ENCODE results near the gene DPCD. TPM values are rescaled to one million over a fixed set of nuclear protein-coding genes. Genes with fewer than 3 reads are reported as not detected.
A peak's percentile ranks its signal among the peaks of the same experiment; 100 is the strongest.

DPCD gene
- total RNA-seq, 1 donor from 2014 or later: 18.3 TPM

- Mint-ChIP-seq H3K36me3 (ENCODE audit: low read depth) (peaks cover 2% of the 10 kb centered on the region), H3K27me3 (ENCODE audit: low read depth) (no peaks in the 10 kb centered on the region), H3K4me1 (ENCODE audit: low read depth) (no peaks in the 10 kb centered on the region), H3K27ac (ENCODE audit: unreplicated experiment) (no peak overlapping the region), H3K9me3 (ENCODE audit: low read depth) (peaks cover 3% of the 10 kb centered on the region), H3K4me3 (ENCODE audit: unreplicated experiment) (no peak overlapping the region)
- DNase-seq (ENCODE audit: low spot score): no peak
- TF ChIP-seq CTCF (IDR thresholded peaks at IDR 0.05): no peak
Observed at GRCh38 chr10:101577121-101577871, 10.8 kb upstream of the DPCD start.

GRCh38 chr10:101578192-101578591, 9.9 kb upstream of the DPCD start:
- TF ChIP-seq CTCF (IDR thresholded peaks at IDR 0.05): no peak
- H3K27ac Mint-ChIP-seq (ENCODE audit: unreplicated experiment): no peak overlapping the region
- no peaks in the 10 kb centered on the region for H3K9me3 Mint-ChIP-seq (ENCODE audit: low read depth)
- no peaks in the 10 kb centered on the region for H3K27me3 Mint-ChIP-seq (ENCODE audit: low read depth)
- peaks cover 2% of the 10 kb centered on the region for H3K36me3 Mint-ChIP-seq (ENCODE audit: low read depth)
- DNase-seq (ENCODE audit: low spot score): no peak
- H3K4me1 Mint-ChIP-seq (ENCODE audit: low read depth): no peaks in the 10 kb centered on the region
- H3K4me3 Mint-ChIP-seq (ENCODE audit: unreplicated experiment): no peak overlapping the region

GRCh38 chr10:101578803-101579515, 9.2 kb upstream of the DPCD start:
- no peak for TF ChIP-seq CTCF (IDR thresholded peaks at IDR 0.05)
- Mint-ChIP-seq H3K9me3 (ENCODE audit: low read depth) (no peaks in the 10 kb centered on the region), H3K27me3 (ENCODE audit: low read depth) (no peaks in the 10 kb centered on the region), H3K27ac (ENCODE audit: unreplicated experiment) (no peak overlapping the region), H3K4me1 (ENCODE audit: low read depth) (no peaks in the 10 kb centered on the region), H3K36me3 (ENCODE audit: low read depth) (peaks cover 4% of the 10 kb centered on the region), H3K4me3 (ENCODE audit: unreplicated experiment) (no peak overlapping the region)
- peak; percentile 80 for DNase-seq (ENCODE audit: low spot score)

GRCh38 chr10:101579516-101579870, 8.6 kb upstream of the DPCD start:
- Mint-ChIP-seq H3K4me1 (ENCODE audit: low read depth) (no peaks in the 10 kb centered on the region), H3K27ac (ENCODE audit: unreplicated experiment) (no peak overlapping the region), H3K4me3 (ENCODE audit: unreplicated experiment) (no peak overlapping the region), H3K36me3 (ENCODE audit: low read depth) (peaks cover 4% of the 10 kb centered on the region), H3K27me3 (ENCODE audit: low read depth) (no peaks in the 10 kb centered on the region), H3K9me3 (ENCODE audit: low read depth) (no peaks in the 10 kb centered on the region)
- no peak for TF ChIP-seq CTCF (IDR thresholded peaks at IDR 0.05)
- no peak for DNase-seq (ENCODE audit: low spot score)

GRCh38 chr10:101580486-101581399, 7.4 kb upstream of the DPCD start:
- H3K27ac Mint-ChIP-seq (ENCODE audit: unreplicated experiment): peak overlapping the region; percentile 41
- no peaks in the 10 kb centered on the region for H3K4me1 Mint-ChIP-seq (ENCODE audit: low read depth)
- H3K4me3 Mint-ChIP-seq (ENCODE audit: unreplicated experiment): no peak overlapping the region
- peaks cover 4% of the 10 kb centered on the region for H3K36me3 Mint-ChIP-seq (ENCODE audit: low read depth)
- peak; percentile 60 for DNase-seq (ENCODE audit: low spot score)
- H3K27me3 Mint-ChIP-seq (ENCODE audit: low read depth): no peaks in the 10 kb centered on the region
- H3K9me3 Mint-ChIP-seq (ENCODE audit: low read depth): no peaks in the 10 kb centered on the region
- TF ChIP-seq CTCF (IDR thresholded peaks at IDR 0.05): no peak

All from chondrocyte (in vitro differentiated cells).